ENCODE data around the gene CSF1. TPM values are rescaled to one million over a fixed set of nuclear protein-coding genes. Genes with fewer than 3 reads are reported as not detected.

The CSF1 gene
- total and polyA plus RNA-seq, 2 experiments from 2014 or later: 1.4 to 3.5 TPM

- DNase-seq (ENCODE audit: low spot score): no peak
- Mint-ChIP-seq H3K4me1 (peaks cover 4% of the 10 kb centered on the region), H3K36me3 (ENCODE audit: low read depth) (peaks cover 3% of the 10 kb centered on the region; the same call in 1 of the 3 replicates)
Observed at GRCh38 chr1:109925159-109925990, 14.7 kb downstream of the CSF1 start.

More at GRCh38 chr1:109925159-109925990, 14.7 kb downstream of the CSF1 start:
- Histone ChIP-seq H3K4me3 (no peak overlapping the region), H4K20me1 (replicated peaks; ENCODE audit: insufficient read depth) (no peaks in the 10 kb centered on the region), H3K4me1 (ENCODE audit: insufficient read depth) (peaks cover 2% of the 10 kb centered on the region; the same call in 1 of the 2 replicates), H2AFZ (no peak overlapping the region), H3K36me3 (ENCODE audit: insufficient read depth) (no peaks in the 10 kb centered on the region), H3K79me2 (replicated peaks; ENCODE audit: insufficient read depth) (no peaks in the 10 kb centered on the region), H3K9me2 (ENCODE audit: insufficient read depth) (no peaks in the 10 kb centered on the region), H3K27me3 (ENCODE audit: insufficient read depth) (no peaks in the 10 kb centered on the region), H3K27ac (ENCODE audit: low read depth) (no peak overlapping the region), H3F3A (replicated peaks; ENCODE audit: low read depth) (no peaks in the 10 kb centered on the region), H3K4me2 (no peak overlapping the region)
- Mint-ChIP-seq H3K9me3 (no peaks in the 10 kb centered on the region; the same call in 2 of the 3 replicates), H3K27ac (no peak overlapping the region), H3K27me3 (ENCODE audit: insufficient read depth, low read depth, poor library complexity) (peaks cover 11% of the 10 kb centered on the region), H3K4me3 (no peak overlapping the region)
- TF ChIP-seq, protein P1, sequence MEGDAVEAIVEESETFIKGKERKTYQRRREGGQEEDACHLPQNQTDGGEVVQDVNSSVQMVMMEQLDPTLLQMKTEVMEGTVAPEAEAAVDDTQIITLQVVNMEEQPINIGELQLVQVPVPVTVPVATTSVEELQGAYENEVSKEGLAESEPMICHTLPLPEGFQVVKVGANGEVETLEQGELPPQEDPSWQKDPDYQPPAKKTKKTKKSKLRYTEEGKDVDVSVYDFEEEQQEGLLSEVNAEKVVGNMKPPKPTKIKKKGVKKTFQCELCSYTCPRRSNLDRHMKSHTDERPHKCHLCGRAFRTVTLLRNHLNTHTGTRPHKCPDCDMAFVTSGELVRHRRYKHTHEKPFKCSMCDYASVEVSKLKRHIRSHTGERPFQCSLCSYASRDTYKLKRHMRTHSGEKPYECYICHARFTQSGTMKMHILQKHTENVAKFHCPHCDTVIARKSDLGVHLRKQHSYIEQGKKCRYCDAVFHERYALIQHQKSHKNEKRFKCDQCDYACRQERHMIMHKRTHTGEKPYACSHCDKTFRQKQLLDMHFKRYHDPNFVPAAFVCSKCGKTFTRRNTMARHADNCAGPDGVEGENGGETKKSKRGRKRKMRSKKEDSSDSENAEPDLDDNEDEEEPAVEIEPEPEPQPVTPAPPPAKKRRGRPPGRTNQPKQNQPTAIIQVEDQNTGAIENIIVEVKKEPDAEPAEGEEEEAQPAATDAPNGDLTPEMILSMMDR (conservative IDR thresholded peaks at IDR 0.05; ENCODE audit: low read depth in 2 of 2): no peak
- TF ChIP-seq ZNF331 (CRISPR knock-in tag; IDR thresholded peaks at IDR 0.05; ENCODE audit: low read depth) (no peak), ZNF114 (CRISPR knock-in tag; IDR thresholded peaks at IDR 0.05) (no peak), STAT1 (IDR thresholded peaks at IDR 0.05; ENCODE audit: unreplicated experiment) (no peak), POLR2AphosphoS5 (IDR thresholded peaks at IDR 0.05; ENCODE audit: low read depth) (no peak), ZNF462 (CRISPR knock-in tag; IDR thresholded peaks at IDR 0.05) (no peak), NANOG (IDR thresholded peaks at IDR 0.05; ENCODE audit: borderline replicate concordance) (no peak)
- TF ChIP-seq, protein P2, sequence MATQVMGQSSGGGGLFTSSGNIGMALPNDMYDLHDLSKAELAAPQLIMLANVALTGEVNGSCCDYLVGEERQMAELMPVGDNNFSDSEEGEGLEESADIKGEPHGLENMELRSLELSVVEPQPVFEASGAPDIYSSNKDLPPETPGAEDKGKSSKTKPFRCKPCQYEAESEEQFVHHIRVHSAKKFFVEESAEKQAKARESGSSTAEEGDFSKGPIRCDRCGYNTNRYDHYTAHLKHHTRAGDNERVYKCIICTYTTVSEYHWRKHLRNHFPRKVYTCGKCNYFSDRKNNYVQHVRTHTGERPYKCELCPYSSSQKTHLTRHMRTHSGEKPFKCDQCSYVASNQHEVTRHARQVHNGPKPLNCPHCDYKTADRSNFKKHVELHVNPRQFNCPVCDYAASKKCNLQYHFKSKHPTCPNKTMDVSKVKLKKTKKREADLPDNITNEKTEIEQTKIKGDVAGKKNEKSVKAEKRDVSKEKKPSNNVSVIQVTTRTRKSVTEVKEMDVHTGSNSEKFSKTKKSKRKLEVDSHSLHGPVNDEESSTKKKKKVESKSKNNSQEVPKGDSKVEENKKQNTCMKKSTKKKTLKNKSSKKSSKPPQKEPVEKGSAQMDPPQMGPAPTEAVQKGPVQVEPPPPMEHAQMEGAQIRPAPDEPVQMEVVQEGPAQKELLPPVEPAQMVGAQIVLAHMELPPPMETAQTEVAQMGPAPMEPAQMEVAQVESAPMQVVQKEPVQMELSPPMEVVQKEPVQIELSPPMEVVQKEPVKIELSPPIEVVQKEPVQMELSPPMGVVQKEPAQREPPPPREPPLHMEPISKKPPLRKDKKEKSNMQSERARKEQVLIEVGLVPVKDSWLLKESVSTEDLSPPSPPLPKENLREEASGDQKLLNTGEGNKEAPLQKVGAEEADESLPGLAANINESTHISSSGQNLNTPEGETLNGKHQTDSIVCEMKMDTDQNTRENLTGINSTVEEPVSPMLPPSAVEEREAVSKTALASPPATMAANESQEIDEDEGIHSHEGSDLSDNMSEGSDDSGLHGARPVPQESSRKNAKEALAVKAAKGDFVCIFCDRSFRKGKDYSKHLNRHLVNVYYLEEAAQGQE (IDR thresholded peaks at IDR 0.05; ENCODE audit: unreplicated experiment): no peak
- no peak for ATAC-seq

All from GM23338 (cell line).